Measurements from ENCODE around the gene VRK2.
"Not testable (repeated sequence)": the region's sequence is repeated elsewhere in the genome, so short reads cannot be mapped to it uniquely, and the experiment has no call there.

The VRK2 gene

GRCh38 chr2:58110765-58111164, 64.2 kb downstream of the VRK2 start:
- TF ChIP-seq CTCF (IDR thresholded peaks at IDR 0.05; ENCODE audit: extremely low read depth, insufficient read depth, missing control alignments): no peak
- in situ Hi-C loops (cut with MboI; ENCODE audit: low pct_unique_long_range_greater_than_20kb, low sequenced_read_pairs, unreplicated experiment): no loop called here
- DNase-seq (ENCODE audit: low spot score): no peak

- DNase-seq (ENCODE audit: low spot score): not testable (repeated sequence)
Measured at GRCh38 chr2:58113563-58113962, 67.0 kb downstream of the VRK2 start.

GRCh38 chr2:58120626-58121229, 74.1 kb downstream of the VRK2 start:
- in situ Hi-C loops (cut with MboI; ENCODE audit: low pct_unique_long_range_greater_than_20kb, low sequenced_read_pairs, unreplicated experiment): no loop called here
- TF ChIP-seq CTCF (IDR thresholded peaks at IDR 0.05; ENCODE audit: extremely low read depth, insufficient read depth, missing control alignments): no peak
- no peak for DNase-seq (ENCODE audit: low spot score)

More at GRCh38 chr2:58113563-58113962, 67.0 kb downstream of the VRK2 start:
- in situ Hi-C loops (cut with MboI; ENCODE audit: low pct_unique_long_range_greater_than_20kb, low sequenced_read_pairs, unreplicated experiment): not testable (repeated sequence)

GRCh38 chr2:58122040-58122439, 75.4 kb downstream of the VRK2 start:
- in situ Hi-C loops (cut with MboI; ENCODE audit: low pct_unique_long_range_greater_than_20kb, low sequenced_read_pairs, unreplicated experiment): no loop called here
- no peak for TF ChIP-seq CTCF (IDR thresholded peaks at IDR 0.05; ENCODE audit: extremely low read depth, insufficient read depth, missing control alignments)
- DNase-seq (ENCODE audit: low spot score): no peak

GRCh38 chr2:58122540-58122939, 75.9 kb downstream of the VRK2 start:
- no peak for TF ChIP-seq CTCF (IDR thresholded peaks at IDR 0.05; ENCODE audit: extremely low read depth, insufficient read depth, missing control alignments)
- no peak for DNase-seq (ENCODE audit: low spot score)
- in situ Hi-C loops (cut with MboI; ENCODE audit: low pct_unique_long_range_greater_than_20kb, low sequenced_read_pairs, unreplicated experiment): no loop called here

- in situ Hi-C loops (cut with MboI; ENCODE audit: low pct_unique_long_range_greater_than_20kb, low sequenced_read_pairs, unreplicated experiment): no loop called here
- TF ChIP-seq CTCF (IDR thresholded peaks at IDR 0.05; ENCODE audit: extremely low read depth, insufficient read depth, missing control alignments): no peak
- DNase-seq (ENCODE audit: low spot score): no peak
Measured at GRCh38 chr2:58127111-58127510, 80.5 kb downstream of the VRK2 start.

- in situ Hi-C loops (cut with MboI; ENCODE audit: low pct_unique_long_range_greater_than_20kb, low sequenced_read_pairs, unreplicated experiment): no loop called here
- DNase-seq (ENCODE audit: low spot score): no peak
Measured at GRCh38 chr2:58130238-58130637, 83.6 kb downstream of the VRK2 start.

More at GRCh38 chr2:58130238-58130637, 83.6 kb downstream of the VRK2 start:
- no peak for TF ChIP-seq CTCF (IDR thresholded peaks at IDR 0.05; ENCODE audit: extremely low read depth, insufficient read depth, missing control alignments)

Data from GM13977 (cell line).